Caco-2 (cell line): Measurements from ENCODE around the gene CSH2. TPM values are rescaled to one million over a fixed set of nuclear protein-coding genes. Genes with fewer than 3 reads are reported as not detected.
A peak's percentile ranks its signal among the peaks of the same experiment; 100 is the strongest.

Experiments used
- BruUV-seq: library from RNA; stranded (reverse); fragments of 400-500 nt; replicated peaks from 2 replicates; lab custom pipeline; 2021; lab: Mats Ljungman, UMichigan
- CTCF ChIA-PET: fragments of 300-600 bp; sonication (Branson Sonifier 250); formaldehyde crosslinking; loops from one replicate; lab custom pipeline; 2022; ENCODE audit warnings: antibody characterized with exemption; lab: Charles Lee
- POLR2A ChIA-PET: fragments of 300-600 bp; sonication (Branson Sonifier 250); formaldehyde crosslinking; loops from one replicate; lab custom pipeline; 2022; ENCODE audit warnings: antibody characterized with exemption; lab: Charles Lee
- DNase-seq, 2 experiments: peaks; one replicate each; pipeline versions ENCODE4 v3.0.0 to v3.0.0-alpha.2; 2020 to 2022
- H3K27me3 ChIP-seq: replicated peaks from 2 replicates; pipeline ENCODE4 v1.6.0; 2011; ENCODE audit warnings: low read length; ENCODE audit not compliant: control insufficient read depth, insufficient read depth
- H3K36me3 ChIP-seq: 2 replicates; pipeline ENCODE4 v1.5.1; 2011; ENCODE audit warnings: low read length; ENCODE audit not compliant: control insufficient read depth, insufficient read depth
- H3K4me1 ChIP-seq: fragments of 250-450 bp; sonication (Bioruptor Pico); 2 replicates; pipeline ENCODE4 v1.5.1; 2020; ENCODE audit warnings: mild to moderate bottlenecking
- H3K4me3 ChIP-seq: 2 replicates; pipeline ENCODE4 v1.5.1; 2011; ENCODE audit warnings: low read depth, mild to moderate bottlenecking, control low read depth, low read length
- H3K9me3 ChIP-seq: fragments of 250-450 bp; sonication (Bioruptor Pico); 2 replicates; pipeline ENCODE4 v1.5.1; 2020; ENCODE audit warnings: mild to moderate bottlenecking, moderate library complexity
- H3K27ac Mint-ChIP-seq: one replicate; pipeline ENCODE4 v1.8.0; 2022; ENCODE audit warnings: mixed read lengths; ENCODE audit not compliant: unreplicated experiment
- H3K27me3 Mint-ChIP-seq: one replicate; pipeline ENCODE4 v1.8.0; 2022; ENCODE audit warnings: mixed read lengths; ENCODE audit not compliant: insufficient read depth, unreplicated experiment
- H3K36me3 Mint-ChIP-seq: one replicate; pipeline ENCODE4 v1.8.0; 2022; ENCODE audit warnings: mild to moderate bottlenecking, mixed read lengths; ENCODE audit not compliant: insufficient read depth, unreplicated experiment
- H3K4me1 Mint-ChIP-seq: one replicate; pipeline ENCODE4 v1.8.0; 2022; ENCODE audit warnings: low read depth, mixed read lengths; ENCODE audit not compliant: unreplicated experiment
- H3K4me3 Mint-ChIP-seq: one replicate; pipeline ENCODE4 v1.8.0; 2022; ENCODE audit warnings: mild to moderate bottlenecking, moderate library complexity, mixed read lengths; ENCODE audit not compliant: unreplicated experiment
- H3K9me3 Mint-ChIP-seq: one replicate; pipeline ENCODE4 v1.8.0; 2022; ENCODE audit warnings: mixed read lengths; ENCODE audit not compliant: unreplicated experiment
- intact Hi-C: fragments of 100-400 bp; cut with micrococcal nuclease; formaldehyde crosslinking; loops from one replicate; pipeline ENCODE4 v1.10.0; 2022; ENCODE audit not compliant: unreplicated experiment
- total RNA-seq: library from RNA; stranded (reverse); gene quantifications from 2 replicates; pipeline ENCODE4 v1.2.3, GENCODE V29; 2022
- TF ChIP-seq, protein P1 (sequence below), 2 experiments: fragments of 200-600 bp in 1 of 2; IDR thresholded peaks; 1 replicate in 1 of 2; 2 replicates in 1 of 2; pipeline versions ENCODE4 v1.5.1 to v1.8.0; 2011 to 2022; ENCODE audit warnings: antibody characterized with exemption in 1 of 2, control low read depth in 1 of 2, inconsistent platforms in 1 of 2, low read depth in 1 of 2, low read length in 1 of 2, mild to moderate bottlenecking in 1 of 2, moderate library complexity in 1 of 2; ENCODE audit not compliant: insufficient read depth in 1 of 2, severe bottlenecking in 1 of 2, unreplicated experiment in 1 of 2

CSH2 gene
- total RNA-seq, 1 experiment from 2014 or later = not detected

DNA sequence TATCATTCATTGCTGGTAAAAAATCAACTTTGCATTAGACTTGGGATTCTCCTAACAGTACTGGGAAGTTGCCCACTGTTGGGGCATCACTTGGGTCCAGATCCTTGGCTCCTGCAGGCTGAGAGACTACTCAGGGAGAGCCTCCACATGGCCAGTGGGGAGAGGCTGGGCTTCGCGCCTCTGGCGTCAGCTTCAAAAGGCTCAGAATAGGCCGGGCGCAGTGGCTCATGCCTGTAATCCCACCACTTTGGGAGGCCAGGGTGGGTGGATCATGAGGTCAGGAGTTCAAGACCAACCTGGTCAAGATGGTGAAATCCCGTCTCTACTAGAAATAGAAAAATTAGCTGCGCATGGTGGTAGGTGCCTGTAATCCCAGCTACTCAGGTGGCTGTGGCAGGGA, 41.0 kb upstream of the CSH2 start:
- H3K4me3 Mint-ChIP-seq = no peak overlapping the region
- CTCF ChIA-PET = interaction anchor here (0.6 kb wide), 1 partner anchor 163 kb away, joined by 3 read pairs; no protein-coding TSS in a partner anchor
- Histone ChIP-seq H3K9me3 (no peaks in the 10 kb centered on the region), H3K36me3 (no peaks in the 10 kb centered on the region), H3K27me3 (no peaks in the 10 kb centered on the region), H3K4me1 (no peaks in the 10 kb centered on the region), H3K4me3 (no peak overlapping the region)
- no peak for DNase-seq
- H3K27ac Mint-ChIP-seq = no peak overlapping the region
- H3K36me3 Mint-ChIP-seq = no peaks in the 10 kb centered on the region
- POLR2A ChIA-PET = no interaction called here
- no peaks in the 10 kb centered on the region for H3K4me1 Mint-ChIP-seq
- H3K27me3 Mint-ChIP-seq = peaks cover 27% of the 10 kb centered on the region
- intact Hi-C loops = no loop called here
- no TSS peak for BruUV-seq
- H3K9me3 Mint-ChIP-seq = no peaks in the 10 kb centered on the region
- TF ChIP-seq, protein P1, sequence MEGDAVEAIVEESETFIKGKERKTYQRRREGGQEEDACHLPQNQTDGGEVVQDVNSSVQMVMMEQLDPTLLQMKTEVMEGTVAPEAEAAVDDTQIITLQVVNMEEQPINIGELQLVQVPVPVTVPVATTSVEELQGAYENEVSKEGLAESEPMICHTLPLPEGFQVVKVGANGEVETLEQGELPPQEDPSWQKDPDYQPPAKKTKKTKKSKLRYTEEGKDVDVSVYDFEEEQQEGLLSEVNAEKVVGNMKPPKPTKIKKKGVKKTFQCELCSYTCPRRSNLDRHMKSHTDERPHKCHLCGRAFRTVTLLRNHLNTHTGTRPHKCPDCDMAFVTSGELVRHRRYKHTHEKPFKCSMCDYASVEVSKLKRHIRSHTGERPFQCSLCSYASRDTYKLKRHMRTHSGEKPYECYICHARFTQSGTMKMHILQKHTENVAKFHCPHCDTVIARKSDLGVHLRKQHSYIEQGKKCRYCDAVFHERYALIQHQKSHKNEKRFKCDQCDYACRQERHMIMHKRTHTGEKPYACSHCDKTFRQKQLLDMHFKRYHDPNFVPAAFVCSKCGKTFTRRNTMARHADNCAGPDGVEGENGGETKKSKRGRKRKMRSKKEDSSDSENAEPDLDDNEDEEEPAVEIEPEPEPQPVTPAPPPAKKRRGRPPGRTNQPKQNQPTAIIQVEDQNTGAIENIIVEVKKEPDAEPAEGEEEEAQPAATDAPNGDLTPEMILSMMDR (IDR thresholded peaks at IDR 0.05; ENCODE audit: insufficient read depth in 1 of 2, low read depth in 1 of 2, low read length in 1 of 2, severe bottlenecking in 1 of 2, unreplicated experiment in 1 of 2) = no peak

DNA sequence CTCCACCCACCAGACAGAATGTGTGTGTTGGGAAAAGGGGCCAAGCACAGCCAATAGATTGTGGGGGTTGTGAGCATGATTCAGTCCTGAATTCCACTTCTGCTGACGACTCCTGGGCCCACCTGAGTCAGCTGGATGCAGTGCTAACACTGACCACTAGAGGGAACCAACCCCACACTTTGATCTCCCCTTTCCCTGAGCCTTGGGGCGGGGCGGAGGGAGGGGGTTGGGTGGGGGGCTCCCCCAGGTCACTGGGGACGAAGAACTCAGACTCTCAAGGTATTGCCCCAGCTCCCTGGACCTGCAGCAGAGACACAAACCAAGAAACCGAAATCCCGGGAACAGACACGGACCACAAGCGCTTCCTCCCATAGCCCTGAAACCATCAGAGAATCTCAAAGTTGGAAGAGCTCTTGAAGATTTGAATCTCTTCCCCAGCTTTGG, 38.2 kb upstream of the CSH2 start:
- TF ChIP-seq, protein P1 (IDR thresholded peaks at IDR 0.05; ENCODE audit: insufficient read depth in 1 of 2, low read depth in 1 of 2, low read length in 1 of 2, severe bottlenecking in 1 of 2, unreplicated experiment in 1 of 2) = peak; percentile 80 to 87
- Mint-ChIP-seq H3K27ac (no peak overlapping the region), H3K36me3 (no peaks in the 10 kb centered on the region), H3K4me3 (no peak overlapping the region), H3K4me1 (no peaks in the 10 kb centered on the region), H3K27me3 (peaks cover 31% of the 10 kb centered on the region), H3K9me3 (no peaks in the 10 kb centered on the region)
- CTCF ChIA-PET = interaction anchor here (0.6 to 2.5 kb wide), 12 partner anchors 19 to 222 kb away, joined by 3 to 16 read pairs (median 4); no protein-coding TSS in a partner anchor
- POLR2A ChIA-PET = no interaction called here
- BruUV-seq = no TSS peak
- DNase-seq = peak in 1 of 2 experiments; percentile 66
- Histone ChIP-seq H3K4me3 (no peak overlapping the region), H3K27me3 (no peaks in the 10 kb centered on the region; the same call in 1 of the 2 replicates), H3K36me3 (no peaks in the 10 kb centered on the region), H3K4me1 (no peaks in the 10 kb centered on the region), H3K9me3 (no peaks in the 10 kb centered on the region)
- intact Hi-C loops = no loop called here

DNA sequence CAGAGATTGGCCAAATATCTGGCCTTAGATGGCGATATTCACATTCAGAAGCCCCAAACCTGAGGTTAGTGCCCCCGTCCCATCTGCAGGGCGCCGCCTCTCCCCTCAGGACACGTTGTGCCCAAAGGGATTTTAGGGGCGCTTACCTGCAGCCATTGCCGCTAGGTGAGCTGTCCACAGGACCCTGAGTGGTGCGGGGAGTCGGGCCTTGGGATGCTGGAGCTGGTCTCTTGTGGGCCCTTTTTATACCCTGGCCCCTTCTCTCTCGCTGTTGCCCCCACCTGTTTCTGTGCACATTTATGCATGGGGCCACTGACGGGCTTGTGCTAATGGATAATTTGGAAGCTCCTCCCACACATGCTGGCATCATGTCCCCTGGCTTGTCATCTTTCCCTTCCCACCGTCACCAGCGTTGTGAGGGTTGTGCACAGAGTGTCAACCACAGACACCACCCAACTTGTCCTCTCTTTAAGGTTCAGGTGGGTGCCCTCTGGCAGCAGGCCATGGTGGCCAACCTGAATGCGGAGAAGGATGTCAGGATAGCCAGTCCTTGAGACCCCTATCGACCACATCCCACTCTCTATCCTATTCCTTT, 37.7 kb upstream of the CSH2 start, which contains the start of gene CSHL1:
Gene CSHL1, minus strand, starts transcription at position 218 of the 595 bp plus-strand sequence. Its CDS starts 62 bp downstream, at position 156.
- H3K4me3 Mint-ChIP-seq = no peak within 1 kb of the TSS
- BruUV-seq = no TSS peak
- Histone ChIP-seq H3K9me3 (no peaks in the 10 kb centered on the region), H3K36me3 (no peaks in the 10 kb centered on the region), H3K4me1 (no peaks in the 10 kb centered on the region), H3K4me3 (no peak within 1 kb of the TSS), H3K27me3 (no peaks in the 10 kb centered on the region; the same call in 1 of the 2 replicates)
- ChIA-PET CTCF (interaction anchor here (0.6 to 2.5 kb wide), 10 partner anchors 22 to 222 kb away, joined by 3 to 16 read pairs (median 4); no protein-coding TSS in a partner anchor), POLR2A (no interaction called here)
- TF ChIP-seq, protein P1 (IDR thresholded peaks at IDR 0.05; ENCODE audit: insufficient read depth in 1 of 2, low read depth in 1 of 2, low read length in 1 of 2, severe bottlenecking in 1 of 2, unreplicated experiment in 1 of 2) = no peak
- no peaks in the 10 kb centered on the region for H3K9me3 Mint-ChIP-seq
- peaks cover 26% of the 10 kb centered on the region for H3K27me3 Mint-ChIP-seq
- no peaks in the 10 kb centered on the region for H3K4me1 Mint-ChIP-seq
- intact Hi-C loops = no loop called here
- no peak within 1 kb of the TSS for H3K27ac Mint-ChIP-seq
- DNase-seq = no peak
- no peaks in the 10 kb centered on the region for H3K36me3 Mint-ChIP-seq
